Activated T-helper 1 cell treated with anti-CD3 and anti-CD28 coated beads, Interleukin-12 subunit alpha, Interleukin-12 subunit beta, Interleukin-2, Interleukin-4 antibody, amounts not matched to agents 30 ng/mL and 10 ng/mL and 1 ng/mL, durations not matched to agents 14 hours and 24 hours and 36 hours (primary cell): ENCODE results near the gene ZNF507. TPM values are rescaled to one million over a fixed set of nuclear protein-coding genes. Genes with fewer than 3 reads are reported as not detected.
"Not testable (repeated sequence)": the region's sequence is repeated elsewhere in the genome, so short reads cannot be mapped to it uniquely, and the experiment has no call there.

Experiments used
- DNase-seq: peaks from one replicate; pipeline ENCODE4 v3.0.0; 2021; ENCODE audit warnings: low spot score
- H3K27ac Mint-ChIP-seq: one replicate; pipeline ENCODE4 v1.8.0; 2021; ENCODE audit warnings: mild to moderate bottlenecking, mixed read lengths
- H3K27me3 Mint-ChIP-seq: one replicate; pipeline ENCODE4 v1.8.0; 2022; ENCODE audit warnings: mild to moderate bottlenecking, moderate library complexity, mixed read lengths; ENCODE audit not compliant: insufficient read depth
- H3K36me3 Mint-ChIP-seq: one replicate; pipeline ENCODE4 v1.8.0; 2021; ENCODE audit warnings: low read depth, mixed read lengths
- H3K4me1 Mint-ChIP-seq: one replicate; pipeline ENCODE4 v1.8.0; 2021; ENCODE audit warnings: low read depth, mixed read lengths
- H3K4me3 Mint-ChIP-seq: one replicate; pipeline ENCODE4 v1.8.0; 2021; ENCODE audit warnings: mild to moderate bottlenecking, moderate library complexity, mixed read lengths
- H3K9me3 Mint-ChIP-seq: one replicate; pipeline ENCODE4 v1.8.0; 2021; ENCODE audit warnings: mixed read lengths
- intact Hi-C: fragments of 100-400 bp; cut with micrococcal nuclease; formaldehyde crosslinking; loops from one replicate; pipeline ENCODE4 v1.15.1; 2024
- total RNA-seq: library from RNA; stranded (reverse); gene quantifications from 2 replicates; pipeline ENCODE4 v1.2.3, GENCODE V29; 2022

The ZNF507 gene
- total RNA-seq, 1 donor from 2014 or later = 32.4 TPM

GRCh38 chr19:32407004-32407992 is 61.9 kb downstream of the ZNF507 start:
- no peak for DNase-seq
- Mint-ChIP-seq H3K27ac (peak overlapping the region; percentile 88), H3K36me3 (peaks cover 7% of the 10 kb centered on the region), H3K4me3 (peak overlapping the region; percentile 90), H3K9me3 (no peaks in the 10 kb centered on the region), H3K4me1 (peaks cover 17% of the 10 kb centered on the region), H3K27me3 (peaks cover 2% of the 10 kb centered on the region)
- intact Hi-C loops = loop anchor here (5.0 kb wide), 2 partner anchors 285 to 565 kb away; partner anchors contain the start of genes CEP89, FAAP24 and NUDT19

GRCh38 chr19:32415246-32415645 is 69.8 kb downstream of the ZNF507 start:
- H3K4me1 Mint-ChIP-seq = no peaks in the 10 kb centered on the region
- H3K4me3 Mint-ChIP-seq = no peak overlapping the region
- H3K9me3 Mint-ChIP-seq = no peaks in the 10 kb centered on the region
- no peak for DNase-seq
- intact Hi-C loops = no loop called here
- H3K36me3 Mint-ChIP-seq = peaks cover 8% of the 10 kb centered on the region
- no peak overlapping the region for H3K27ac Mint-ChIP-seq
- H3K27me3 Mint-ChIP-seq = no peaks in the 10 kb centered on the region

- no peaks in the 10 kb centered on the region for H3K27me3 Mint-ChIP-seq
- no peaks in the 10 kb centered on the region for H3K4me1 Mint-ChIP-seq
- H3K27ac Mint-ChIP-seq = no peak overlapping the region
- no peak overlapping the region for H3K4me3 Mint-ChIP-seq
- no peaks in the 10 kb centered on the region for H3K9me3 Mint-ChIP-seq
- peaks cover 8% of the 10 kb centered on the region for H3K36me3 Mint-ChIP-seq
- no peak for DNase-seq
- intact Hi-C loops = no loop called here
These were observed 70.3 kb downstream of the ZNF507 start for GRCh38 chr19:32415669-32416068.

- intact Hi-C loops = no loop called here
- Mint-ChIP-seq H3K4me1 (peaks cover 4% of the 10 kb centered on the region), H3K27ac (no peak overlapping the region), H3K27me3 (no peaks in the 10 kb centered on the region), H3K9me3 (no peaks in the 10 kb centered on the region), H3K4me3 (no peak overlapping the region), H3K36me3 (peaks cover 6% of the 10 kb centered on the region)
- no peak for DNase-seq
These were observed 71.5 kb downstream of the ZNF507 start for GRCh38 chr19:32416749-32417456.

GRCh38 chr19:32418155-32418554 is 72.7 kb downstream of the ZNF507 start:
- H3K9me3 Mint-ChIP-seq = no peaks in the 10 kb centered on the region
- no peaks in the 10 kb centered on the region for H3K27me3 Mint-ChIP-seq
- no peak overlapping the region for H3K4me3 Mint-ChIP-seq
- peaks cover 11% of the 10 kb centered on the region for H3K4me1 Mint-ChIP-seq
- intact Hi-C loops = no loop called here
- DNase-seq = no peak
- no peak overlapping the region for H3K27ac Mint-ChIP-seq
- peaks cover 4% of the 10 kb centered on the region for H3K36me3 Mint-ChIP-seq

GRCh38 chr19:32421589-32422361 is 76.4 kb downstream of the ZNF507 start:
- peaks cover 4% of the 10 kb centered on the region for H3K36me3 Mint-ChIP-seq
- no peak overlapping the region for H3K4me3 Mint-ChIP-seq
- H3K9me3 Mint-ChIP-seq = no peaks in the 10 kb centered on the region
- intact Hi-C loops = no loop called here
- no peak for DNase-seq
- H3K4me1 Mint-ChIP-seq = peaks cover 11% of the 10 kb centered on the region
- H3K27ac Mint-ChIP-seq = no peak overlapping the region
- no peaks in the 10 kb centered on the region for H3K27me3 Mint-ChIP-seq

GRCh38 chr19:32422435-32422834 is 77.0 kb downstream of the ZNF507 start:
- no peaks in the 10 kb centered on the region for H3K27me3 Mint-ChIP-seq
- H3K36me3 Mint-ChIP-seq = peaks cover 4% of the 10 kb centered on the region
- no peak for DNase-seq
- no peak overlapping the region for H3K4me3 Mint-ChIP-seq
- intact Hi-C loops = no loop called here
- no peaks in the 10 kb centered on the region for H3K9me3 Mint-ChIP-seq
- no peak overlapping the region for H3K27ac Mint-ChIP-seq
- H3K4me1 Mint-ChIP-seq = peaks cover 11% of the 10 kb centered on the region

GRCh38 chr19:32423944-32424343 is 78.5 kb downstream of the ZNF507 start:
- intact Hi-C loops, H3K27ac Mint-ChIP-seq, H3K4me3 Mint-ChIP-seq, H3K27me3 Mint-ChIP-seq, DNase-seq, H3K9me3 Mint-ChIP-seq, H3K36me3 Mint-ChIP-seq: not testable (repeated sequence)
- peaks cover 11% of the 10 kb centered on the region for H3K4me1 Mint-ChIP-seq

GRCh38 chr19:32427536-32427935 is 82.1 kb downstream of the ZNF507 start:
- H3K27me3 Mint-ChIP-seq = no peaks in the 10 kb centered on the region
- H3K4me1 Mint-ChIP-seq = peaks cover under 1% of the 10 kb centered on the region
- no peaks in the 10 kb centered on the region for H3K9me3 Mint-ChIP-seq
- H3K4me3 Mint-ChIP-seq = no peak overlapping the region
- H3K27ac Mint-ChIP-seq = no peak overlapping the region
- intact Hi-C loops = no loop called here
- no peak for DNase-seq
- peaks cover 1% of the 10 kb centered on the region for H3K36me3 Mint-ChIP-seq

GRCh38 chr19:32436692-32437091 is 91.3 kb downstream of the ZNF507 start:
- H3K27me3 Mint-ChIP-seq = no peaks in the 10 kb centered on the region

GRCh38 chr19:32437096-32437495 is 91.7 kb downstream of the ZNF507 start:
- no peak for DNase-seq
- no peaks in the 10 kb centered on the region for H3K4me1 Mint-ChIP-seq
- H3K27ac Mint-ChIP-seq = no peak overlapping the region
- no peaks in the 10 kb centered on the region for H3K27me3 Mint-ChIP-seq
- intact Hi-C loops = no loop called here
- H3K9me3 Mint-ChIP-seq = no peaks in the 10 kb centered on the region
- H3K4me3 Mint-ChIP-seq = no peak overlapping the region
- peaks cover 3% of the 10 kb centered on the region for H3K36me3 Mint-ChIP-seq

More at GRCh38 chr19:32436692-32437091, 91.3 kb downstream of the ZNF507 start:
- Mint-ChIP-seq H3K4me3 (no peak overlapping the region), H3K36me3 (peaks cover 3% of the 10 kb centered on the region), H3K27ac (no peak overlapping the region), H3K9me3 (no peaks in the 10 kb centered on the region), H3K4me1 (no peaks in the 10 kb centered on the region)
- DNase-seq = no peak
- intact Hi-C loops = no loop called here
